ENCODE measurements around the gene ATG5. TPM values are rescaled to one million over a fixed set of nuclear protein-coding genes. Genes with fewer than 3 reads are reported as not detected.

ATG5 gene
- total and polyA plus RNA-seq, 2 donors (not counting 1 experiment from before 2014, with no cell fraction given), result 13.6 to 26.3 TPM

- DNase-seq (no peak), ATAC-seq (ENCODE audit: low read depth) (no peak)
- H3K9me3 ChIP-seq (ENCODE audit: control extremely low read depth in 1 of 3, control insufficient read depth in 2 of 3, insufficient read depth in 1 of 3, low read length in 2 of 3), result peaks cover 0 to 1% (median 0%) of the 10 kb centered on the region in 3 donors
- H3K27ac ChIP-seq (ENCODE audit: low read length in 2 of 2), result no peak overlapping the region
- H3K9ac ChIP-seq (ENCODE audit: low read length), result no peak overlapping the region
- TF ChIP-seq CTCF (IDR thresholded peaks at IDR 0.05) (no peak), EZH2 (IDR thresholded peaks at IDR 0.05; ENCODE audit: borderline replicate concordance, insufficient read depth, low read depth, low read length, poor library complexity, severe bottlenecking) (no peak)
- no peaks in the 10 kb centered on the region for H3K27me3 ChIP-seq (replicated peaks in 1 of 4; ENCODE audit: control extremely low read depth in 1 of 4, control insufficient read depth in 3 of 4, insufficient read depth in 4 of 4, low read length in 3 of 4)
- H3K4me1 Mint-ChIP-seq, result peaks cover 12% of the 10 kb centered on the region
- H3K27ac Mint-ChIP-seq, result no peak overlapping the region
- POLR2A ChIA-PET, result no interaction called here
- WGBS (ENCODE audit: insufficient coverage), result no CpG with 5 or more reads among the region's 1 CpG
- no peak overlapping the region for H2AFZ ChIP-seq (ENCODE audit: insufficient read depth, low read depth, low read length, poor library complexity, severe bottlenecking)
- CTCF ChIA-PET, result interaction anchor here (0.6 kb wide), 1 partner anchor 556 kb away, joined by 3 read pairs; no protein-coding TSS in a partner anchor
- H3K4me2 ChIP-seq (replicated peaks; ENCODE audit: low read depth, low read length, poor library complexity, severe bottlenecking), result no peak overlapping the region
- H3K79me2 ChIP-seq (ENCODE audit: control insufficient read depth, insufficient read depth, low read length), result peaks cover 56% of the 10 kb centered on the region
- no peaks in the 10 kb centered on the region for H3K4me1 ChIP-seq (ENCODE audit: control insufficient read depth in 2 of 2, insufficient read depth in 2 of 2, low read length in 2 of 2)
- H3K27me3 Mint-ChIP-seq, result no peaks in the 10 kb centered on the region
- intact Hi-C loops (cut with micrococcal nuclease), result no loop called here
- peaks cover 35% of the 10 kb centered on the region for H4K20me1 ChIP-seq (ENCODE audit: control insufficient read depth, insufficient read depth, low read length, poor library complexity, severe bottlenecking)
- H3K4me3 ChIP-seq (ENCODE audit: control extremely low read depth in 1 of 5, extremely low read depth in 1 of 5, insufficient read depth in 1 of 5, low read depth in 2 of 5, low read length in 4 of 5), result no peak overlapping the region
- peaks cover 6 to 23% of the 10 kb centered on the region in 2 experiments for H3K36me3 ChIP-seq (replicated peaks in 1 of 2; ENCODE audit: control extremely low read depth in 1 of 2, control insufficient read depth in 1 of 2, extremely low read depth in 1 of 2, insufficient read depth in 2 of 2, low read length in 1 of 2)
- no peaks in the 10 kb centered on the region for H3K9me3 Mint-ChIP-seq (ENCODE audit: insufficient read depth)
- H3K4me3 Mint-ChIP-seq, result no peak overlapping the region
These were observed 38.3 kb downstream of the ATG5 start for GRCh38 chr6:106287215-106287614.

DNA sequence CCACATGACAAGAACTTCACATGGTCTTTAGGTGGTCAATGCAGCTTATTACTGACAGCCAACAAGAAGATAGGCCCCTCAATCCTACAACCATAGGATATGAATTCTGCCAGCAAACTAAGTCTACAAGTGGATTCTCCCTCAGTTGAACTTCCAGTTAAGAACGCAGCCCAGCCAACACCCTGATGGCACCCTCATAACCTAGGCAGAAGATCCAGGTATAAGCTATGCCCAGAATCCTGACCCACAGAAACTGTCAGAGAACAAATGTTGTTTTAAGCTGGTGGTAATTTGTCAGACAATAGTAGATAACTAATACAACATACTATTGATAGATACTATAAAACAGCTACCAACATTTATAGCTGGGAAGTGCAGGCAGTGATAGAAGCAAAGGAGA lies 38.8 kb downstream of the ATG5 start:
- intact Hi-C loops (cut with micrococcal nuclease), result no loop called here
- Histone ChIP-seq H3K4me1 (ENCODE audit: control insufficient read depth in 2 of 2, insufficient read depth in 2 of 2, low read length in 2 of 2) (no peaks in the 10 kb centered on the region), H3K27me3 (replicated peaks in 1 of 4; ENCODE audit: control extremely low read depth in 1 of 4, control insufficient read depth in 3 of 4, insufficient read depth in 4 of 4, low read length in 3 of 4) (no peaks in the 10 kb centered on the region), H3K9ac (ENCODE audit: low read length) (no peak overlapping the region), H2AFZ (ENCODE audit: insufficient read depth, low read depth, low read length, poor library complexity, severe bottlenecking) (no peak overlapping the region), H3K4me2 (replicated peaks; ENCODE audit: low read depth, low read length, poor library complexity, severe bottlenecking) (no peak overlapping the region), H4K20me1 (ENCODE audit: control insufficient read depth, insufficient read depth, low read length, poor library complexity, severe bottlenecking) (peaks cover 35% of the 10 kb centered on the region), H3K4me3 (ENCODE audit: control extremely low read depth in 1 of 5, extremely low read depth in 1 of 5, insufficient read depth in 1 of 5, low read depth in 2 of 5, low read length in 4 of 5) (no peak overlapping the region), H3K27ac (ENCODE audit: low read length in 2 of 2) (no peak overlapping the region), H3K79me2 (ENCODE audit: control insufficient read depth, insufficient read depth, low read length) (peaks cover 51% of the 10 kb centered on the region), H3K9me3 (ENCODE audit: control extremely low read depth in 1 of 3, control insufficient read depth in 2 of 3, insufficient read depth in 1 of 3, low read length in 2 of 3) (no peaks in the 10 kb centered on the region), H3K36me3 (replicated peaks in 1 of 2; ENCODE audit: control extremely low read depth in 1 of 2, control insufficient read depth in 1 of 2, extremely low read depth in 1 of 2, insufficient read depth in 2 of 2, low read length in 1 of 2) (peaks cover 3 to 18% of the 10 kb centered on the region in 2 experiments)
- ChIA-PET CTCF (interaction anchor here (1.4 kb wide), 1 partner anchor 10 kb away, joined by 5 read pairs; no protein-coding TSS in a partner anchor), POLR2A (no interaction called here)
- no peaks in the 10 kb centered on the region for H3K9me3 Mint-ChIP-seq (ENCODE audit: insufficient read depth)
- WGBS (ENCODE audit: insufficient coverage), result no CpG with 5 or more reads among the region's 1 CpG
- peaks cover 15% of the 10 kb centered on the region for H3K4me1 Mint-ChIP-seq
- no peak overlapping the region for H3K27ac Mint-ChIP-seq
- TF ChIP-seq EZH2 (IDR thresholded peaks at IDR 0.05; ENCODE audit: borderline replicate concordance, insufficient read depth, low read depth, low read length, poor library complexity, severe bottlenecking) (no peak), CTCF (IDR thresholded peaks at IDR 0.05) (no peak)
- no peak for ATAC-seq (ENCODE audit: low read depth)
- no peak for DNase-seq
- H3K4me3 Mint-ChIP-seq, result no peak overlapping the region
- H3K27me3 Mint-ChIP-seq, result no peaks in the 10 kb centered on the region

All from B cell (primary cell).